ENCODE measurements around the gene DDX3Y.

DDX3Y gene

GRCh38 chrY:12904618-12905516 is at the start of gene DDX3Y:
Gene DDX3Y, plus strand, starts transcription at chrY:12904868. Its CDS starts 69 bp downstream, at chrY:12904937.
- Histone ChIP-seq H3K36me3 (ENCODE audit: insufficient read depth, low read length) (no peaks in the 10 kb centered on the region), H3K4me3 (ENCODE audit: low read depth in 1 of 2, low read length in 2 of 2) (no peak within 1 kb of the TSS), H3K9ac (ENCODE audit: low read length) (no peak within 1 kb of the TSS), H3K27ac (ENCODE audit: low read depth, low read length) (no peak within 1 kb of the TSS), H3K9me3 (ENCODE audit: low read length) (no peaks in the 10 kb centered on the region), H3K27me3 (ENCODE audit: control insufficient read depth in 1 of 2, insufficient read depth in 2 of 2, low read length in 2 of 2) (no peaks in the 10 kb centered on the region), H3K4me1 (ENCODE audit: insufficient read depth, low read length) (no peaks in the 10 kb centered on the region)

GRCh38 chrY:12855791-12856275 is 48.8 kb upstream of the DDX3Y start:
- no peaks in the 10 kb centered on the region for H3K4me1 ChIP-seq (ENCODE audit: insufficient read depth, low read length)
- no peaks in the 10 kb centered on the region for H3K36me3 ChIP-seq (ENCODE audit: insufficient read depth, low read length)
- no peak overlapping the region for H3K9ac ChIP-seq (ENCODE audit: low read length)
- no peak overlapping the region for H3K27ac ChIP-seq (ENCODE audit: low read depth, low read length)
- no peak overlapping the region for H3K4me3 ChIP-seq (ENCODE audit: low read depth in 1 of 2, low read length in 2 of 2)
- H3K27me3 ChIP-seq (ENCODE audit: control insufficient read depth in 1 of 2, insufficient read depth in 2 of 2, low read length in 2 of 2) = no peaks in the 10 kb centered on the region
- no peaks in the 10 kb centered on the region for H3K9me3 ChIP-seq (ENCODE audit: low read length)

- no peak overlapping the region for H3K27ac ChIP-seq (ENCODE audit: low read depth, low read length)
- H3K4me3 ChIP-seq (ENCODE audit: low read depth in 1 of 2, low read length in 2 of 2) = no peak overlapping the region
- H3K9me3 ChIP-seq (ENCODE audit: low read length) = no peaks in the 10 kb centered on the region
- H3K9ac ChIP-seq (ENCODE audit: low read length) = no peak overlapping the region
- no peaks in the 10 kb centered on the region for H3K27me3 ChIP-seq (ENCODE audit: control insufficient read depth in 1 of 2, insufficient read depth in 2 of 2, low read length in 2 of 2)
- H3K4me1 ChIP-seq (ENCODE audit: insufficient read depth, low read length) = no peaks in the 10 kb centered on the region
- H3K36me3 ChIP-seq (ENCODE audit: insufficient read depth, low read length) = no peaks in the 10 kb centered on the region
Observed at GRCh38 chrY:12867960-12868359, 36.7 kb upstream of the DDX3Y start.

- no peaks in the 10 kb centered on the region for H3K9me3 ChIP-seq (ENCODE audit: low read length)
- no peak overlapping the region for H3K9ac ChIP-seq (ENCODE audit: low read length)
- H3K4me1 ChIP-seq (ENCODE audit: insufficient read depth, low read length) = no peaks in the 10 kb centered on the region
- no peak overlapping the region for H3K27ac ChIP-seq (ENCODE audit: low read depth, low read length)
- no peaks in the 10 kb centered on the region for H3K27me3 ChIP-seq (ENCODE audit: control insufficient read depth in 1 of 2, insufficient read depth in 2 of 2, low read length in 2 of 2)
- no peaks in the 10 kb centered on the region for H3K36me3 ChIP-seq (ENCODE audit: insufficient read depth, low read length)
- H3K4me3 ChIP-seq (ENCODE audit: low read depth in 1 of 2, low read length in 2 of 2) = no peak overlapping the region
Observed at GRCh38 chrY:12896973-12897372, 7.7 kb upstream of the DDX3Y start.

- no peak overlapping the region for H3K9ac ChIP-seq (ENCODE audit: low read length)
- H3K27ac ChIP-seq (ENCODE audit: low read depth, low read length) = no peak overlapping the region
- H3K36me3 ChIP-seq (ENCODE audit: insufficient read depth, low read length) = no peaks in the 10 kb centered on the region
- no peaks in the 10 kb centered on the region for H3K9me3 ChIP-seq (ENCODE audit: low read length)
- H3K4me1 ChIP-seq (ENCODE audit: insufficient read depth, low read length) = no peaks in the 10 kb centered on the region
- no peak overlapping the region for H3K4me3 ChIP-seq (ENCODE audit: low read depth in 1 of 2, low read length in 2 of 2)
- H3K27me3 ChIP-seq (ENCODE audit: control insufficient read depth in 1 of 2, insufficient read depth in 2 of 2, low read length in 2 of 2) = no peaks in the 10 kb centered on the region
Observed at GRCh38 chrY:12898604-12899003, 6.1 kb upstream of the DDX3Y start.

GRCh38 chrY:12905517-12905872 is 827 bp downstream of the DDX3Y start:
- no peak overlapping the region for H3K27ac ChIP-seq (ENCODE audit: low read depth, low read length)
- H3K4me1 ChIP-seq (ENCODE audit: insufficient read depth, low read length) = no peaks in the 10 kb centered on the region
- H3K36me3 ChIP-seq (ENCODE audit: insufficient read depth, low read length) = no peaks in the 10 kb centered on the region
- H3K4me3 ChIP-seq (ENCODE audit: low read depth in 1 of 2, low read length in 2 of 2) = no peak overlapping the region
- no peaks in the 10 kb centered on the region for H3K27me3 ChIP-seq (ENCODE audit: control insufficient read depth in 1 of 2, insufficient read depth in 2 of 2, low read length in 2 of 2)
- H3K9ac ChIP-seq (ENCODE audit: low read length) = no peak overlapping the region
- no peaks in the 10 kb centered on the region for H3K9me3 ChIP-seq (ENCODE audit: low read length)

- no peak overlapping the region for H3K27ac ChIP-seq (ENCODE audit: low read depth, low read length)
- no peaks in the 10 kb centered on the region for H3K4me1 ChIP-seq (ENCODE audit: insufficient read depth, low read length)
- H3K27me3 ChIP-seq (ENCODE audit: control insufficient read depth in 1 of 2, insufficient read depth in 2 of 2, low read length in 2 of 2) = no peaks in the 10 kb centered on the region
- no peak overlapping the region for H3K4me3 ChIP-seq (ENCODE audit: low read depth in 1 of 2, low read length in 2 of 2)
- no peaks in the 10 kb centered on the region for H3K9me3 ChIP-seq (ENCODE audit: low read length)
- H3K36me3 ChIP-seq (ENCODE audit: insufficient read depth, low read length) = no peaks in the 10 kb centered on the region
- H3K9ac ChIP-seq (ENCODE audit: low read length) = no peak overlapping the region
Observed at GRCh38 chrY:12905895-12906294, 1.2 kb downstream of the DDX3Y start.

GRCh38 chrY:12913541-12913940 is 8.9 kb downstream of the DDX3Y start:
- Histone ChIP-seq H3K4me1 (ENCODE audit: insufficient read depth, low read length) (no peaks in the 10 kb centered on the region), H3K27me3 (ENCODE audit: control insufficient read depth in 1 of 2, insufficient read depth in 2 of 2, low read length in 2 of 2) (no peaks in the 10 kb centered on the region), H3K9ac (ENCODE audit: low read length) (no peak overlapping the region), H3K27ac (ENCODE audit: low read depth, low read length) (no peak overlapping the region), H3K9me3 (ENCODE audit: low read length) (no peaks in the 10 kb centered on the region), H3K36me3 (ENCODE audit: insufficient read depth, low read length) (no peaks in the 10 kb centered on the region), H3K4me3 (ENCODE audit: low read depth in 1 of 2, low read length in 2 of 2) (no peak overlapping the region)

GRCh38 chrY:12928043-12928442 is 23.4 kb downstream of the DDX3Y start:
- H3K27ac ChIP-seq (ENCODE audit: low read depth, low read length) = no peak overlapping the region
- H3K27me3 ChIP-seq (ENCODE audit: control insufficient read depth in 1 of 2, insufficient read depth in 2 of 2, low read length in 2 of 2) = no peaks in the 10 kb centered on the region
- no peak overlapping the region for H3K9ac ChIP-seq (ENCODE audit: low read length)
- H3K4me1 ChIP-seq (ENCODE audit: insufficient read depth, low read length) = no peaks in the 10 kb centered on the region
- no peaks in the 10 kb centered on the region for H3K36me3 ChIP-seq (ENCODE audit: insufficient read depth, low read length)
- no peaks in the 10 kb centered on the region for H3K9me3 ChIP-seq (ENCODE audit: low read length)
- no peak overlapping the region for H3K4me3 ChIP-seq (ENCODE audit: low read depth in 1 of 2, low read length in 2 of 2)

GRCh38 chrY:12941725-12942687 is 37.3 kb downstream of the DDX3Y start:
- no peak overlapping the region for H3K4me3 ChIP-seq (ENCODE audit: low read depth in 1 of 2, low read length in 2 of 2)
- H3K36me3 ChIP-seq (ENCODE audit: insufficient read depth, low read length) = no peaks in the 10 kb centered on the region
- no peaks in the 10 kb centered on the region for H3K9me3 ChIP-seq (ENCODE audit: low read length)
- no peak overlapping the region for H3K27ac ChIP-seq (ENCODE audit: low read depth, low read length)
- no peaks in the 10 kb centered on the region for H3K4me1 ChIP-seq (ENCODE audit: insufficient read depth, low read length)
- H3K27me3 ChIP-seq (ENCODE audit: control insufficient read depth in 1 of 2, insufficient read depth in 2 of 2, low read length in 2 of 2) = no peaks in the 10 kb centered on the region
- H3K9ac ChIP-seq (ENCODE audit: low read length) = no peak overlapping the region

Measured in muscle layer of colon (tissue), 2 donors.